ENCODE measurements around the gene EFNA4. TPM values are rescaled to one million over a fixed set of nuclear protein-coding genes. Genes with fewer than 3 reads are reported as not detected.
A peak's percentile ranks its signal among the peaks of the same experiment; 100 is the strongest.

EFNA4 gene
- total and polyA plus RNA-seq, 9 of the 15 experiments (the other 6 are each of a cell fraction or from before 2014, with no cell fraction given): 0.68 to 7.4 (median 6.1) TPM

DNA sequence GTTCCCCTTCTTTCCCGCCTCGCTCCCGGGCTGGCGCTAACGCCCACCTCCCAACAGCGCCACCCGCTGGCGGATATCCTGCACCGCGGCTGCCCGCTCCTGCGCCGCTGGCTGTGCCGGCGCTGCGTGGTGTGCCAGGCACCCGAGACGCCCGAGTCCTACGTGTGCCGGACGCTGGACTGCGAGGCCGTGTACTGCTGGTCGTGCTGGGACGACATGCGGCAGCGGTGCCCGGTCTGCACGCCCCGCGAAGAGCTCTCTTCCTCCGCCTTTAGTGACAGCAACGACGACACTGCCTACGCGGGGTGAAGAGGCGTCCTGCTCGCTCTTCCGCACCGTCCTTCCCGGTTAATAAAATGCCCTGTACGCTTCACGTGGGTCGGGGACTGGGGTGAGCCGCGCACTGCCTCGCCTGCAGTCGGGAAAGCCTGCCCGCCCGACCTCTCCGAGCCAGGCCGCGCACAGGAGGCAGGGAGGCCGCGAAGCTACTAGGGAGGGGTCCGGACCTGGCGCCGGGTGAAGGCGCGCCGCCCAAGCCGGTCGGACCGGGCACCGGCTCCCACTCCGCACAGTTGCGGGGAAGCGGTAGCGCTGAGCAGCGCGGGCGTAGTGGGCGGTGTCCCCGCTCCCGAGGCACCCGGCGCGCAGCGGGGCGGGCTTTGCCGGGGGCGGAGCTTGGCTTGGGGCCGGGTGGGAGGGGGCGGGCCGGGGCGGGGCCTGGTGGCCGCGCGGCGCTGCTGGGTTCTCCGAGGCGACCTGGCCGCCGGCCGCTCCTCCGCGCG is 12.8 kb upstream of the EFNA4 start, which contains the start of gene ADAM15 (continued):
- TF ChIP-seq ARID1B (IDR thresholded peaks at IDR 0.05): peak; percentile 36; the same call in 1 of the 2 replicates
- TF ChIP-seq, protein P1, sequence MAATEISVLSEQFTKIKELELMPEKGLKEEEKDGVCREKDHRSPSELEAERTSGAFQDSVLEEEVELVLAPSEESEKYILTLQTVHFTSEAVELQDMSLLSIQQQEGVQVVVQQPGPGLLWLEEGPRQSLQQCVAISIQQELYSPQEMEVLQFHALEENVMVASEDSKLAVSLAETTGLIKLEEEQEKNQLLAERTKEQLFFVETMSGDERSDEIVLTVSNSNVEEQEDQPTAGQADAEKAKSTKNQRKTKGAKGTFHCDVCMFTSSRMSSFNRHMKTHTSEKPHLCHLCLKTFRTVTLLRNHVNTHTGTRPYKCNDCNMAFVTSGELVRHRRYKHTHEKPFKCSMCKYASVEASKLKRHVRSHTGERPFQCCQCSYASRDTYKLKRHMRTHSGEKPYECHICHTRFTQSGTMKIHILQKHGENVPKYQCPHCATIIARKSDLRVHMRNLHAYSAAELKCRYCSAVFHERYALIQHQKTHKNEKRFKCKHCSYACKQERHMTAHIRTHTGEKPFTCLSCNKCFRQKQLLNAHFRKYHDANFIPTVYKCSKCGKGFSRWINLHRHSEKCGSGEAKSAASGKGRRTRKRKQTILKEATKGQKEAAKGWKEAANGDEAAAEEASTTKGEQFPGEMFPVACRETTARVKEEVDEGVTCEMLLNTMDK (IDR thresholded peaks at IDR 0.05; ENCODE audit: borderline replicate concordance, insufficient read depth, low read depth, low read length, poor library complexity, severe bottlenecking): peak; percentile 92
- no peak for TF ChIP-seq XRCC4 (IDR thresholded peaks at IDR 0.05; ENCODE audit: extremely low read depth, insufficient read depth, insufficient read length)
- TF ChIP-seq ZNF174 (CRISPR knock-in tag; IDR thresholded peaks at IDR 0.05): no peak
- 0 out of 2 replicates have a peak, but pooled peaks have one; percentile 8 for TF ChIP-seq MEF2D (tag; conservative IDR thresholded peaks at IDR 0.05; ENCODE audit: low read depth)
- TF ChIP-seq TCF7L2 (IDR thresholded peaks at IDR 0.05; ENCODE audit: low read depth, low read length): no peak
- TF ChIP-seq, protein P2, sequence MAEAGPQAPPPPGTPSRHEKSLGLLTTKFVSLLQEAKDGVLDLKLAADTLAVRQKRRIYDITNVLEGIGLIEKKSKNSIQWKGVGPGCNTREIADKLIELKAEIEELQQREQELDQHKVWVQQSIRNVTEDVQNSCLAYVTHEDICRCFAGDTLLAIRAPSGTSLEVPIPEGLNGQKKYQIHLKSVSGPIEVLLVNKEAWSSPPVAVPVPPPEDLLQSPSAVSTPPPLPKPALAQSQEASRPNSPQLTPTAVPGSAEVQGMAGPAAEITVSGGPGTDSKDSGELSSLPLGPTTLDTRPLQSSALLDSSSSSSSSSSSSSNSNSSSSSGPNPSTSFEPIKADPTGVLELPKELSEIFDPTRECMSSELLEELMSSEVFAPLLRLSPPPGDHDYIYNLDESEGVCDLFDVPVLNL (CRISPR knock-in tag; IDR thresholded peaks at IDR 0.05; ENCODE audit: low read depth): peak; percentile 89
- no peak for TF ChIP-seq POLR3A (IDR thresholded peaks at IDR 0.05; ENCODE audit: borderline replicate concordance, extremely low read depth, insufficient read depth, insufficient read length)
- TF ChIP-seq, protein P3, sequence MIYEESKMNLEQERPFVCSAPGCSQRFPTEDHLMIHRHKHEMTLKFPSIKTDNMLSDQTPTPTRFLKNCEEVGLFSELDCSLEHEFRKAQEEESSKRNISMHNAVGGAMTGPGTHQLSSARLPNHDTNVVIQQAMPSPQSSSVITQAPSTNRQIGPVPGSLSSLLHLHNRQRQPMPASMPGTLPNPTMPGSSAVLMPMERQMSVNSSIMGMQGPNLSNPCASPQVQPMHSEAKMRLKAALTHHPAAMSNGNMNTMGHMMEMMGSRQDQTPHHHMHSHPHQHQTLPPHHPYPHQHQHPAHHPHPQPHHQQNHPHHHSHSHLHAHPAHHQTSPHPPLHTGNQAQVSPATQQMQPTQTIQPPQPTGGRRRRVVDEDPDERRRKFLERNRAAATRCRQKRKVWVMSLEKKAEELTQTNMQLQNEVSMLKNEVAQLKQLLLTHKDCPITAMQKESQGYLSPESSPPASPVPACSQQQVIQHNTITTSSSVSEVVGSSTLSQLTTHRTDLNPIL (CRISPR knock-in tag; IDR thresholded peaks at IDR 0.05): no peak
- TF ChIP-seq FOXP1 (CRISPR knock-in tag; IDR thresholded peaks at IDR 0.05): peak; percentile 86; the same call in 1 of the 2 replicates
- peak; percentile 50; the same call in 1 of the 2 replicates for TF ChIP-seq JUND (IDR thresholded peaks at IDR 0.05; ENCODE audit: borderline replicate concordance, low read depth, low read length)
- TF ChIP-seq JUND (tag; IDR thresholded peaks at IDR 0.05; ENCODE audit: borderline replicate concordance, low read depth, low read length): peak; percentile 26; the same call in 1 of the 3 replicates
- TF ChIP-seq, protein P4, sequence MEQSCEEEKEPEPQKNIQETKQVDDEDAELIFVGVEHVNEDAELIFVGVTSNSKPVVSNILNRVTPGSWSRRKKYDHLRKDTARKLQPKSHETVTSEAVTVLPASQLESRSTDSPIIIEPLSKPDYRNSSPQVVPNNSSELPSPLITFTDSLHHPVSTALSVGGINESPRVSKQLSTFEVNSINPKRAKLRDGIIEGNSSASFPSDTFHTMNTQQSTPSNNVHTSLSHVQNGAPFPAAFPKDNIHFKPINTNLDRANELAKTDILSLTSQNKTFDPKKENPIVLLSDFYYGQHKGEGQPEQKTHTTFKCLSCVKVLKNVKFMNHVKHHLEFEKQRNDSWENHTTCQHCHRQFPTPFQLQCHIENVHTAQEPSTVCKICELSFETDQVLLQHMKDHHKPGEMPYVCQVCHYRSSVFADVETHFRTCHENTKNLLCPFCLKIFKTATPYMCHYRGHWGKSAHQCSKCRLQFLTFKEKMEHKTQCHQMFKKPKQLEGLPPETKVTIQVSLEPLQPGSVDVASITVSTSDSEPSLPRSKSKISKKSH (CRISPR knock-in tag; IDR thresholded peaks at IDR 0.05): no peak
- TF ChIP-seq, protein P5, sequence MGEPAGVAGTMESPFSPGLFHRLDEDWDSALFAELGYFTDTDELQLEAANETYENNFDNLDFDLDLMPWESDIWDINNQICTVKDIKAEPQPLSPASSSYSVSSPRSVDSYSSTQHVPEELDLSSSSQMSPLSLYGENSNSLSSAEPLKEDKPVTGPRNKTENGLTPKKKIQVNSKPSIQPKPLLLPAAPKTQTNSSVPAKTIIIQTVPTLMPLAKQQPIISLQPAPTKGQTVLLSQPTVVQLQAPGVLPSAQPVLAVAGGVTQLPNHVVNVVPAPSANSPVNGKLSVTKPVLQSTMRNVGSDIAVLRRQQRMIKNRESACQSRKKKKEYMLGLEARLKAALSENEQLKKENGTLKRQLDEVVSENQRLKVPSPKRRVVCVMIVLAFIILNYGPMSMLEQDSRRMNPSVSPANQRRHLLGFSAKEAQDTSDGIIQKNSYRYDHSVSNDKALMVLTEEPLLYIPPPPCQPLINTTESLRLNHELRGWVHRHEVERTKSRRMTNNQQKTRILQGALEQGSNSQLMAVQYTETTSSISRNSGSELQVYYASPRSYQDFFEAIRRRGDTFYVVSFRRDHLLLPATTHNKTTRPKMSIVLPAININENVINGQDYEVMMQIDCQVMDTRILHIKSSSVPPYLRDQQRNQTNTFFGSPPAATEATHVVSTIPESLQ (CRISPR knock-in tag; IDR thresholded peaks at IDR 0.05): peak; percentile 93
- TF ChIP-seq HMGN3 (IDR thresholded peaks at IDR 0.05; ENCODE audit: borderline replicate concordance, extremely low read depth, insufficient read length, low read depth, low read length): peak; percentile 50
- TF ChIP-seq SAFB2 (IDR thresholded peaks at IDR 0.05; ENCODE audit: borderline replicate concordance, low read depth, low read length, severe bottlenecking): no peak

Measured in K562 (cell line).